Tibial nerve (tissue), 4 donors: ENCODE data around the gene PHF12.

ENCODE experiments used
- CTCF ChIP-seq, 5 experiments: fragments of 200-600 bp in 3 of 5; fragments of 450-650 bp in 2 of 5; sonication (generic) in 3 of 5; IDR thresholded peaks; one replicate each; pipeline ENCODE4 v1.5.1; 2016 to 2019; ENCODE audit warnings: antibody characterized with exemption in 5 of 5, mild to moderate bottlenecking in 3 of 5, moderate library complexity in 2 of 5
- EP300 ChIP-seq, 2 donors: sonication (generic); formaldehyde crosslinking; IDR thresholded peaks; one replicate each; pipeline ENCODE4 v1.6.1; 2017; ENCODE audit warnings: antibody characterized with exemption in 2 of 2, mild to moderate bottlenecking in 1 of 2
- POLR2A ChIP-seq, 2 donors: fragments of 450-650 bp; IDR thresholded peaks; one replicate each; pipeline ENCODE4 v1.6.1; 2017; ENCODE audit warnings: antibody characterized with exemption in 2 of 2, mild to moderate bottlenecking in 2 of 2, moderate library complexity in 2 of 2

GRCh38 chr17:28891201-28891600 is 60.1 kb downstream of the PHF12 start:
- TF ChIP-seq CTCF (IDR thresholded peaks at IDR 0.05) (no peak), POLR2A (IDR thresholded peaks at IDR 0.05) (no peak), EP300 (IDR thresholded peaks at IDR 0.05) (no peak)
